Colonic mucosa (tissue), 4 donors: Measurements from ENCODE around the gene USP47. TPM values are rescaled to one million over a fixed set of nuclear protein-coding genes. Genes with fewer than 3 reads are reported as not detected.
A peak's percentile ranks its signal among the peaks of the same experiment; 100 is the strongest.

Experiments
- DNase-seq: peaks from one replicate; pipeline ENCODE4 v3.0.0-alpha.2; 2020
- H3K27ac ChIP-seq: fragments of 200-600 bp; one replicate; pipeline ENCODE4 v1.8.0; 2021
- H3K27me3 ChIP-seq: fragments of 200-600 bp; one replicate; pipeline ENCODE4 v1.8.0; 2021
- H3K36me3 ChIP-seq: fragments of 200-600 bp; one replicate; pipeline ENCODE4 v1.8.0; 2021
- H3K4me1 ChIP-seq: fragments of 200-600 bp; one replicate; pipeline ENCODE4 v1.8.0; 2021; ENCODE audit warnings: mild to moderate bottlenecking
- H3K4me3 ChIP-seq: fragments of 200-600 bp; one replicate; pipeline ENCODE4 v1.8.0; 2021
- H3K9ac ChIP-seq, 2 donors: one replicate each; pipeline ENCODE4 v1.7.0; 2013; ENCODE audit warnings: control low read depth in 2 of 2, low read depth in 2 of 2, low read length in 2 of 2
- H3K9me3 ChIP-seq: fragments of 200-600 bp; one replicate; pipeline ENCODE4 v1.8.0; 2021
- CTCF ChIP-seq: fragments of 200-600 bp; IDR thresholded peaks from one replicate; pipeline ENCODE4 v1.8.0; 2022; ENCODE audit warnings: antibody characterized with exemption, mild to moderate bottlenecking
- intact Hi-C: fragments of 100-400 bp; cut with DNase I; formaldehyde crosslinking; loops from one replicate; pipeline ENCODE4 v1.14.1; 2022
- total RNA-seq, 2 donors: library from RNA; stranded (reverse); fragmentation: NEBNext Ultra II Directional in 1 of 2; extraction: Animal tissue kit (Norgen Biotek cat#: 25700) in 1 of 2; gene quantifications; one replicate each; pipeline ENCODE4 v1.2.1, GENCODE V29; 2021
- donor health status: healthy.
- donor health status: DM: no; HTN: no; CAD: no.
- donor health status: DM: no; HTN: no; CAD: no.

The USP47 gene
- total RNA-seq, 2 donors from 2014 or later, result 31.3 to 40.3 TPM

GRCh38 chr11:11970556-11970955 is 128.8 kb downstream of the USP47 start:
- DNase-seq, result no peak
- no peak overlapping the region for H3K4me3 ChIP-seq
- TF ChIP-seq CTCF, result no peak
- H3K27ac ChIP-seq, result no peak overlapping the region
- no peaks in the 10 kb centered on the region for H3K36me3 ChIP-seq
- intact Hi-C loops, result no loop called here
- no peaks in the 10 kb centered on the region for H3K9me3 ChIP-seq
- H3K9ac ChIP-seq, result no peak overlapping the region
- no peaks in the 10 kb centered on the region for H3K27me3 ChIP-seq
- peaks cover 3% of the 10 kb centered on the region for H3K4me1 ChIP-seq

- Histone ChIP-seq H3K4me3 (no peak overlapping the region), H3K27ac (no peak overlapping the region)
- no peak for DNase-seq
Observed at GRCh38 chr11:11971906-11972547, 130.3 kb downstream of the USP47 start.

GRCh38 chr11:11972730-11973341 is 131.1 kb downstream of the USP47 start:
- no peak for TF ChIP-seq CTCF
- DNase-seq, result no peak

More at GRCh38 chr11:11971906-11972547, 130.3 kb downstream of the USP47 start:
- Histone ChIP-seq H3K4me1 (peaks cover 8% of the 10 kb centered on the region), H3K27me3 (no peaks in the 10 kb centered on the region), H3K36me3 (no peaks in the 10 kb centered on the region), H3K9ac (no peak overlapping the region), H3K9me3 (no peaks in the 10 kb centered on the region)
- intact Hi-C loops, result no loop called here
- no peak for TF ChIP-seq CTCF

GRCh38 chr11:11973361-11973800 is 131.6 kb downstream of the USP47 start:
- no peak for TF ChIP-seq CTCF
- no peak overlapping the region for H3K4me3 ChIP-seq
- no peaks in the 10 kb centered on the region for H3K9me3 ChIP-seq
- H3K4me1 ChIP-seq, result peaks cover 8% of the 10 kb centered on the region
- no peaks in the 10 kb centered on the region for H3K27me3 ChIP-seq
- H3K9ac ChIP-seq, result no peak overlapping the region
- peak overlapping the region; percentile 52 for H3K27ac ChIP-seq
- intact Hi-C loops, result no loop called here
- H3K36me3 ChIP-seq, result no peaks in the 10 kb centered on the region
- no peak for DNase-seq

More at GRCh38 chr11:11972730-11973341, 131.1 kb downstream of the USP47 start:
- H3K4me3 ChIP-seq, result no peak overlapping the region
- H3K27me3 ChIP-seq, result no peaks in the 10 kb centered on the region
- intact Hi-C loops, result no loop called here
- H3K4me1 ChIP-seq, result peaks cover 8% of the 10 kb centered on the region
- H3K27ac ChIP-seq, result peak overlapping the region; percentile 52
- no peak overlapping the region for H3K9ac ChIP-seq
- no peaks in the 10 kb centered on the region for H3K9me3 ChIP-seq
- no peaks in the 10 kb centered on the region for H3K36me3 ChIP-seq

GRCh38 chr11:11973866-11974265 is 132.1 kb downstream of the USP47 start:
- no peaks in the 10 kb centered on the region for H3K27me3 ChIP-seq
- no peaks in the 10 kb centered on the region for H3K36me3 ChIP-seq
- no peak overlapping the region for H3K4me3 ChIP-seq
- H3K27ac ChIP-seq, result no peak overlapping the region
- H3K9ac ChIP-seq, result no peak overlapping the region
- no peak for DNase-seq
- no peaks in the 10 kb centered on the region for H3K9me3 ChIP-seq
- intact Hi-C loops, result no loop called here
- peaks cover 8% of the 10 kb centered on the region for H3K4me1 ChIP-seq
- TF ChIP-seq CTCF, result no peak
